Urothelium cell line (cell line): Measurements from ENCODE around the gene FAM53A.
"Not testable (repeated sequence)": the region's sequence is repeated elsewhere in the genome, so short reads cannot be mapped to it uniquely, and the experiment has no call there.

Source experiments
- DNase-seq: peaks from one replicate; pipeline ENCODE4 v3.0.0; 2011; ENCODE audit warnings: low spot score, mixed read lengths
- FAIRE-seq: peaks from 2 replicates; lab custom pipeline; 2011; peaks lifted over from hg19 to GRCh38; lab: Jason Lieb, UNC

Gene FAM53A

DNA sequence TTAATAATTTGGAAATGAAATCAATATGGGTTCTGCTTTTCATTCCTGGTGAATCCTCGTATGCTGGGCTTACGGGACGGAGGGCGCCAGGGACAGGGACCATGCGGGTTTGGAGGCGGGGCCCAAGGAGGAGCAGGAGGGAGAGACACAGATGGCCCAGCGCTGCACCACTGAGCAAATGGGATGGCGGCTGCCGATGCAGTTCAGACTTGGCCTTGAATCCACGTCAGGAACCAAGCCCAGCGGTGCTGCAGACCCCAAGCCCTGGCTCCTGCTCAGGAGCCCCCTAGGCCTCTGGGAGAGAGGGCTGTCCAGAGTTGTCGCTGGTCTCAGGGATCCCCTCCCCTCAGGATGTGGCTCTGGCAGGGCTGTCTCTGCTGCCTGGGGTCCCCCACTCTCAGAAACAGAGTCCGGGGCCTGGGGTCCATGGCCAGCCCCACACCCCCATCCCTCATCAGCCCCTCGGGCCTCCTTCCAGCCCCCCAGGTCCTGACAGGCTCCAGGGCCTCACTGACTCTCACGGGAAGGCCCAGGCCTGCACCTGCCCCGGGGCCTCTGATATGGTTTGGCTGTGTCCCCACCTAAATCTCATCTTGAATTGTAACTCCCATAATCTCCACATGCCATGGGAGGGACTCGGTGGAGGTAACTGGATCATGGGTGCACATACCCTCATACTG, 75.2 kb downstream of the FAM53A start:
- FAIRE-seq: no peak
- no peak for DNase-seq

DNA sequence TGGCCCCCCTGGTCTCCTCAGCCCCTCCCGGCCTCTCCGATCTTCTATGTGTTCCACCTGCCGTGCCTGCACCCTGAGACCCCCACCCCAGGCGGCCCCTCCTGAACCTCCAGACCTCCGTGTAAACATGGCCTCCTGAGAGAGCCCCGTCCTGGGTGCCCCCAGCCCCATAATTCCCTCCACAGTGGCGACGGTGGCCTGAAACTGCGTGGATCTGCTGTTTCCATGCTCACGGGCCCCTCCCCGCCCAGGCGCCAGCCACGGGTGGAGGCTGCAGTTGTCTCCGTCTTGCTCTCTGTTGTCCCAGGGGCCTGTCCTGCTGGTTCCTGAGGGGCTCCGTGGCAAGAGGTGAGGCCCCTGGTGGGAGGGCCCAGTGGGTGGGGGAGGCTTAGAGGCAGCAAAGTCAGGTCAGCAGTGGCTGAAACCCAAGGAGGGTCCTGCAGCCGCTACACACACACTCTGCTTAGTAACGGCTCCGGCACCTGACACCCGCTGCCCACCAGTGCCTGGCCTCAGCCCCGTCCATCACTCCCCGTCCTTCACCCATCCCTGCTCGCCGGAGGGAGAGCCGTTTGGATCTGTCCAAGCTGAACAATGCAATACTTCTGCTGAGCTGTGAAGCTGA, 75.8 kb downstream of the FAM53A start:
- no peak for FAIRE-seq
- DNase-seq: no peak

DNA sequence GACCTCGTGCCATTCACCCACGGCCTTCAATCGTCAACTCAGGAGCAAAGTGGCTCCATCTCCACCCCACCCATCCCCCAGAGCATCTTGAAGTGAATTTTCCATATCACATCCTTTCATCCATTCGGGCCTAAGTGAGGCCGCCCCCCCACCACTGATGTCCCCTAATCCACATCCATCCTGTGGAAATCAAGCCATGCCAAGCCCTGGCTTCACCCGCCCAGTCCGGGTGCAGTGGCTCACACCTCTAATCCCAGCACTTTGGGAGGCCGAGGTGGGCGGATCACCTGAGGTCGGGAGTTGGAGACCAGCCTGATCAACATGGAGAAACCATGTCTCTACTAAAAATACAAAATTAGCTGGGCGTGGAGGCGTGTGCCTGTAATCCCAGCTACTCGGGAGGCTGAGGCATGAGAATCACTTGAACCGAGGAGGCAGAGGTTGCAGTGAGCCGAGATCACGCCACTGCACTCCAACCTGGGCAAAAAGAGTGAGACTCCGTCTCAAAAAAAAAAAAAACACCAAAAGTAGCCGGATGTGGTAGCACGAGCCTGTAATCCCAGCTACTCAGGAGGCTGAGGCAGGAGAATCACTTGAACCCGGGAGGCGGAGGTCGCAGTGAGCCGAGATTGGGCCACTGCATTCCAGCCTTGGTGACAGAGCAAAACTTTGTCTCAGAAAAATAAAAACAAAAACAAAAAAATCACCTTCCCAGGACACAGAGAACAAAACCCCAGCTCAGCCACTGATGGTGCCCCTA, 76.5 kb downstream of the FAM53A start:
- not testable (repeated sequence) for DNase-seq, FAIRE-seq

- DNase-seq: no peak
Measured at GRCh38 chr4:1604706-1605205, 79.4 kb downstream of the FAM53A start.

GRCh38 chr4:1604181-1604705, 79.9 kb downstream of the FAM53A start:
- FAIRE-seq (no peak), DNase-seq (peak; percentile 73)

More at GRCh38 chr4:1604706-1605205, 79.4 kb downstream of the FAM53A start:
- FAIRE-seq: no peak

DNA sequence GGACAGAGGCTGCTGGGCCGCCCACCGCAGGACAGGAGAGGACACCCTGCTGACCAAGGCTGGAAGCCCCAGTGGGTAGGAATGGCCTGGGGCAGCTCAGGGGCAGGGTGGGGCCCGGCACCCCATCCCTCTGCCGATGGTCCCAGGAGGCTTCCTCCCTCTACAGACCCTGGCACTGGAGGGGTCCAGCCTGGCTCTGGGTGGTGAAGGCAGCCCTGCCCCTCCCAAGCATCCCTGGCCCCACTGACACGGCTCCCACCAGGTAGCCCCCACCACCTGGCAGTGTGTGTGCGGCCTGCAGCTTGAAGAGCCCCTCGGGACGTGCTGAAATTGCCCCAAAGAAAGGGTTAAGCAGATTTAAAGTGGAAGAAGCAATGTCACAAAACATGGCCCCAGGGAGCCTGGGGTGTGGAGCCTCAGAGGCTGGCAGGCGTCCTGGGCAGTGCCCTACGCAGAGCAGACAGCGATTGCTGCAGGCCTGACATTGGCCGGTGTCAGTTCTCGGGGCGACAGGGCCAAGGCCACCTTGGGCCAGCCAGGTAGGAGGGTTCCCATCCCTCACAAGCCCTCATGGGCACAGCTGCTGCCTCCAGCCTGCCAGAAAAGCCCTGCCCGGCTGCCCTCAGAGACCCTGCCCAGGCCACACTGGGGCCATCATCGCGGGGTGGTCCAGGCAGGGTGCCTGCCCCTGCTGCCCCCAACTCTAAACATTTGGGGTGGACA, 80.5 kb downstream of the FAM53A start:
- FAIRE-seq (no peak), DNase-seq (no peak)

- FAIRE-seq (no peak), DNase-seq (no peak)
Measured at GRCh38 chr4:1602655-1603412, 81.3 kb downstream of the FAM53A start.

- DNase-seq: no peak
- FAIRE-seq: no peak
Measured at GRCh38 chr4:1601852-1602654, 82.1 kb downstream of the FAM53A start.

DNA sequence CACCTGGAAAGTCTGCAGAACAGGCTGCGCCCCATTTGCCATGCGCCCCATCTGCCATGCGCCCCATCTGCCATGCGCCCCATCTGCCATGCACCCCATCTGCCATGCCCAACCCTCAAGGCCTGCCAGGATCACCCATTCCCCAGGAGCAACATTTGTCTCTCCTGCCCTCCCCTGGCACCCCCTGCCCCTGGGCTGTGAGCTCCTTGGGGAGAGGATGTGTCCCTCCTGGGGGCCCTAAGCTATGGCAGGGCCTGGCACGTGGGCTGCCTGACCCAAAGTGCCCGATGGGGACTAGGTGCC, 82.6 kb downstream of the FAM53A start:
- no peak for FAIRE-seq

DNA sequence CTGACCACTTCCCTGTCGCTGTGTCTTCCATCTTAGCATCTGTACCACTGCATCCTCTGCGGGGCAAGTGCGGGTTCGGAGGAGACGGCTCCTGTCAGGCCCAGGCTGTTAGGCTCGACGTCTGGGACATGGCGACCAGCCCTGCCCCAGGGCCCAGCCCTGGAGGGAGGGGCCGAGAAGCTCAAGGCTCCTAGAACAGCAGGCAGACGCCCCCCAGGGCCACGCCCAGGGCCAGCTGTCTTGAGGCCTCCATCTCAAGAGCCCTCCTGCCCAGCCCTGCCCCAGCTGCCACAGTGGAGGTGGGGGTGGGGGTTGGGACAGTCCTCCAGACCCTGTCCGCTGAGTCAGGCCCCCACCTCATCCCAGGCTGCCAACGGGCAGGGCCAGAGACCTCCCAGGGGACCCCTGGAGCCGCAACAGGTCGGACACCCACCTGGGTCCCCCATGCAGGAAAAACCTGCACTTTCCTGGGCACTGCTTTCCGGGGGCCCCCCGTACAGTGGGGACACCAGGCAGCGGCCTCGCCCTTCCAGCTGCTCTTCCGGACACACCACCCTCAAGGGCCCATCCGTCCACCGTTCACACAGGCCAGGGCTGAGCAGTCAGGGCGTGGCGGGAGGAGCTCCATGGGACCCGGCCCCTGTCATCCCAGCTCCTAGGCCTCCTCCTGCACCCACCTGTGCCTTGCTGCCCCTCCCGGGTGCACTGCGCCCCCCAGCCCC, 83.1 kb downstream of the FAM53A start:
- DNase-seq: no peak
- FAIRE-seq: no peak

More for the DNA sequence above, 82.6 kb downstream of the FAM53A start:
- DNase-seq: no peak

- no peak for DNase-seq
- FAIRE-seq: no peak
Measured at GRCh38 chr4:1600211-1600780, 83.8 kb downstream of the FAM53A start.

GRCh38 chr4:1599491-1600210, 84.5 kb downstream of the FAM53A start:
- DNase-seq (no peak), FAIRE-seq (no peak)

DNA sequence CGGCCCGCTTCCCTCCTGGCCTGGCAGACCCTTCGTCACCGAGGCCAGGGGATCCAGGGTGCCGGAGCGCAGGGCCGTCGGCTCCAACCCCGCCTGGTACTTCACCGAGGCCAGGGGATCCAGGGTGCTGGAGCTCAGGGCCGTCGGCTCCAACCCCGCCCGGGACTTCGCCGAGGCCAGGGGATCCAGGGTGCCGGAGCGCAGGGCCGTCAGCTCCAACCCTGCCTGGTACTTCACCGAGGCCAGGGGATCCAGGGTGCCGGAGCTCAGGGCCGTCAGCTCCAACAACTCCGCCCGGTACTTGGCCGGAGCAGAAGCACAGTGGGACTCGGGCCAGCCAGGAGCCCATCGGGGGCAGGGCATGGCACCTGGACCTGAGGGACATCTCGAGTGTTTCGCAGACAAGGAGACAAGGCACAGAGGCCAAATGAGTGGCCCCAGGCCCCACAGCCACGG, 85.1 kb downstream of the FAM53A start:
- FAIRE-seq: no peak
- no peak for DNase-seq

GRCh38 chr4:1598206-1599025, 85.7 kb downstream of the FAM53A start:
- no peak for FAIRE-seq

GRCh38 chr4:1597021-1597931, 86.8 kb downstream of the FAM53A start:
- FAIRE-seq (no peak), DNase-seq (no peak)

More at GRCh38 chr4:1598206-1599025, 85.7 kb downstream of the FAM53A start:
- no peak for DNase-seq

GRCh38 chr4:1596393-1596792, 87.7 kb downstream of the FAM53A start:
- FAIRE-seq (no peak), DNase-seq (no peak)
